Astrocyte (in vitro differentiated cells and primary cell): Measurements from ENCODE around the gene TPD52L2. TPM values are rescaled to one million over a fixed set of nuclear protein-coding genes. Genes with fewer than 3 reads are reported as not detected.

ENCODE experiments used
- DNase-seq: peaks from one replicate; pipeline ENCODE4 v3.0.0-alpha.2; 2010; ENCODE audit warnings: low read depth
- FAIRE-seq: peaks from 2 replicates; lab custom pipeline; 2011; peaks lifted over from hg19 to GRCh38; lab: Jason Lieb, UNC
- H2AFZ ChIP-seq: 2 replicates; pipeline ENCODE4 v1.6.0; 2012; ENCODE audit warnings: low read depth, low read length, inconsistent platforms
- H3K27ac ChIP-seq: 2 replicates; pipeline ENCODE4 v1.5.1; 2011; ENCODE audit warnings: low read depth, low read length, inconsistent platforms
- H3K27me3 ChIP-seq: 2 replicates; pipeline ENCODE4 v1.6.0; 2011; ENCODE audit warnings: low read length, inconsistent platforms; ENCODE audit not compliant: insufficient read depth
- H3K36me3 ChIP-seq: 2 replicates; pipeline ENCODE4 v1.5.1; 2011; ENCODE audit warnings: low read length, inconsistent platforms; ENCODE audit not compliant: insufficient read depth
- H3K4me1 ChIP-seq: 2 replicates; pipeline ENCODE4 v1.5.1; 2011; ENCODE audit warnings: low read length, inconsistent platforms; ENCODE audit not compliant: insufficient read depth
- H3K4me2 ChIP-seq: 2 replicates; pipeline ENCODE4 v1.6.0; 2012; ENCODE audit warnings: low read length, inconsistent platforms
- H3K4me3 ChIP-seq: 2 replicates; pipeline ENCODE4 v1.5.1; 2011; ENCODE audit warnings: low read depth, mild to moderate bottlenecking, low read length, inconsistent platforms; ENCODE audit not compliant: insufficient read depth
- H3K79me2 ChIP-seq: 2 replicates; pipeline ENCODE4 v1.6.0; 2012; ENCODE audit warnings: mild to moderate bottlenecking, low read length, inconsistent platforms; ENCODE audit not compliant: insufficient read depth
- H3K9ac ChIP-seq: 2 replicates; pipeline ENCODE4 v1.6.0; 2012; ENCODE audit warnings: mild to moderate bottlenecking, low read length, inconsistent platforms
- H3K9me3 ChIP-seq: 2 replicates; pipeline ENCODE4 v1.5.1; 2012; ENCODE audit warnings: low read depth, mild to moderate bottlenecking, low read length, inconsistent platforms; ENCODE audit not compliant: insufficient read depth
- H4K20me1 ChIP-seq: 2 replicates; pipeline ENCODE4 v1.6.0; 2012; ENCODE audit warnings: low read length, inconsistent platforms; ENCODE audit not compliant: insufficient read depth
- H3K27ac Mint-ChIP-seq: one replicate; pipeline ENCODE4 v1.8.0; 2021; ENCODE audit warnings: mild to moderate bottlenecking, mixed read lengths; ENCODE audit not compliant: unreplicated experiment
- H3K27me3 Mint-ChIP-seq: one replicate; pipeline ENCODE4 v1.8.0; 2021; ENCODE audit warnings: low read depth, mixed read lengths; ENCODE audit not compliant: unreplicated experiment
- H3K36me3 Mint-ChIP-seq: one replicate; pipeline ENCODE4 v1.8.0; 2021; ENCODE audit warnings: low read depth, mixed read lengths; ENCODE audit not compliant: unreplicated experiment
- H3K4me1 Mint-ChIP-seq: one replicate; pipeline ENCODE4 v1.8.0; 2021; ENCODE audit warnings: low read depth, mixed read lengths; ENCODE audit not compliant: unreplicated experiment
- H3K4me3 Mint-ChIP-seq: one replicate; pipeline ENCODE4 v1.8.0; 2021; ENCODE audit warnings: mild to moderate bottlenecking, moderate library complexity, mixed read lengths; ENCODE audit not compliant: unreplicated experiment
- H3K9me3 Mint-ChIP-seq: one replicate; pipeline ENCODE4 v1.8.0; 2021; ENCODE audit warnings: mild to moderate bottlenecking, mixed read lengths; ENCODE audit not compliant: unreplicated experiment
- EZH2 ChIP-seq: IDR thresholded peaks from 2 replicates; pipeline ENCODE4 v1.6.1; 2012; ENCODE audit warnings: mild to moderate bottlenecking, low read length, inconsistent platforms; ENCODE audit not compliant: insufficient read depth
- total RNA-seq: library from RNA; stranded (reverse); gene quantifications from 2 replicates; pipeline ENCODE4 v1.2.1, GENCODE V29; 2021
- TF ChIP-seq, protein P1 (sequence below): IDR thresholded peaks from 2 replicates; pipeline ENCODE4 v1.5.1; 2011; ENCODE audit warnings: low read depth, mild to moderate bottlenecking, inconsistent platforms, low read length, moderate library complexity; ENCODE audit not compliant: insufficient read depth

TPD52L2 gene
- total RNA-seq, 1 donor from 2014 or later: 145 TPM

DNA sequence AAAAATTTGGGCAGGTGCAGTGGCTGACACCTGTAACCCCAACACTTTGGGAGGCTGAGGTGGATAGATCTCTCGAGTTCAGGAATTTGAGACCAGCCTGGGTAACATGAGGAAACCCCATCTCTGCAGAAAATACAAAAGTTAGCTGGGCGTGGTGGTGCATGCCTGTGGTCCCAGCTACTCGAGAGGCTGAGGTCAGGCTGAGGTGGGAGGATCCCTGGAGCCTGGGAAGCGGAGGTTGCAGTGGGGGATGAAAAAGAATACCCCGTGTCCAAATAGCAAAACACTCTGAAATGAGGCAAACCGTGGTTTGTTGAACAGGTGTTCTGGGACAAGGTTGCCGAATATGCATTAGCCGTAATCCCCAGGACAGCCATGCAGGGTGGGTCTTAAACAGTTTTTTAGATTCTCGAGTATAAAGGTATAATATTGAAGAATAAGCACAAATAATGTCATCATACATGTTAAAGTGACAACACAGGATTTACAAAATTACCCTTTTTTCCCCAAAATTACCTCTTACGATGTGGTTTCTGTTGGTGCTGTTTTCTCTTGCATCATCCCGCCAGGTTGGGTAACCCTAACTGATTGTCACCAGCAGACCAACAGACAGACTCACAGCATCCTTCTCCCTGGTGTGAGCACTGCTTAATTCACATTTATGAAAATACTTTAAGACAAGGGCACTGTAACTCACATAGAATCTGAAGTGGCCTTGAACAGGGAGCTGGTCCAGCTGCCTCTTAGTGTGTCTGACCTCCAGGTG is 38.9 kb downstream of the TPD52L2 start:
- Mint-ChIP-seq H3K27me3 (no peaks in the 10 kb centered on the region), H3K36me3 (peaks cover 4% of the 10 kb centered on the region), H3K4me3 (no peak overlapping the region), H3K27ac (no peak overlapping the region), H3K4me1 (peaks cover 15% of the 10 kb centered on the region), H3K9me3 (no peaks in the 10 kb centered on the region)
- Histone ChIP-seq H3K36me3 (no peaks in the 10 kb centered on the region), H4K20me1 (peaks cover 90% of the 10 kb centered on the region), H3K4me1 (peaks cover 5% of the 10 kb centered on the region), H3K27me3 (no peaks in the 10 kb centered on the region), H3K4me2 (no peak overlapping the region), H3K9me3 (no peaks in the 10 kb centered on the region), H3K9ac (no peak overlapping the region), H3K79me2 (peaks cover 99% of the 10 kb centered on the region), H3K4me3 (no peak overlapping the region), H2AFZ (no peak overlapping the region), H3K27ac (no peak overlapping the region)
- TF ChIP-seq EZH2: no peak
- DNase-seq (no peak), FAIRE-seq (no peak)

DNA sequence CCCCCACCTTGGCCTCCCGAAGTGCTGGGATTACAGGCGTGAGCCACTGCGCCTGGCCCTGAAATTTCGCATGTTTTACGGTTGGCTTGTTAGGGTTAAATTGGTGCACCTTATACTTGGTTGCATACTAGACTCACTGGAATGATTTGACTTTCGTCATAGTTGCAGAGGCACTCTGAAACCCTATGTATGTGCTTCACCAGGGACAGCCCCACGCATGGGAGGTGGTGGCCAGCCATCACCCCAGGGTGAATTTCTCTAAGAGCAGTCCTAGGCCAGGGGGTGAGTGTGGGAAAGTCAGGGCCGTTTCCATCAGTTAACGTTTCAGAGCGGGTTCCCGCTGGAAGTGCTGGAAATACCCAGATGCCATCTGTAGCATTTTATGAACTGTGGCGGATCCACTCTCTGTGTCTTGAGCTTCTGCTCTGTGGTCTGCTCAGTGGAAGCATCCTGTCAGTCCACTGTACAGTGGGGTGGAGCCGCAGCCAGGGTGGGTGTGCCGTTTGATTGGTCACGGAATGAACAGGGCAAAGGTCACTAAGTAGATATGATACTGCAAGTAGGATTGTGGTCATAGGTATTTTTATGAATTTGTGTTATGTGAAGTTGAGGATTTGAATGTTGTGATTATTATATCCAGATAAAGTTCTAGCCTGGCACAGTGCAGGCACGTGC is 43.1 kb downstream of the TPD52L2 start:
- peaks cover 98% of the 10 kb centered on the region for H3K79me2 ChIP-seq
- peaks cover 27% of the 10 kb centered on the region for H3K4me1 Mint-ChIP-seq
- H3K9me3 ChIP-seq: no peaks in the 10 kb centered on the region
- no peak for TF ChIP-seq EZH2
- TF ChIP-seq, protein P1, sequence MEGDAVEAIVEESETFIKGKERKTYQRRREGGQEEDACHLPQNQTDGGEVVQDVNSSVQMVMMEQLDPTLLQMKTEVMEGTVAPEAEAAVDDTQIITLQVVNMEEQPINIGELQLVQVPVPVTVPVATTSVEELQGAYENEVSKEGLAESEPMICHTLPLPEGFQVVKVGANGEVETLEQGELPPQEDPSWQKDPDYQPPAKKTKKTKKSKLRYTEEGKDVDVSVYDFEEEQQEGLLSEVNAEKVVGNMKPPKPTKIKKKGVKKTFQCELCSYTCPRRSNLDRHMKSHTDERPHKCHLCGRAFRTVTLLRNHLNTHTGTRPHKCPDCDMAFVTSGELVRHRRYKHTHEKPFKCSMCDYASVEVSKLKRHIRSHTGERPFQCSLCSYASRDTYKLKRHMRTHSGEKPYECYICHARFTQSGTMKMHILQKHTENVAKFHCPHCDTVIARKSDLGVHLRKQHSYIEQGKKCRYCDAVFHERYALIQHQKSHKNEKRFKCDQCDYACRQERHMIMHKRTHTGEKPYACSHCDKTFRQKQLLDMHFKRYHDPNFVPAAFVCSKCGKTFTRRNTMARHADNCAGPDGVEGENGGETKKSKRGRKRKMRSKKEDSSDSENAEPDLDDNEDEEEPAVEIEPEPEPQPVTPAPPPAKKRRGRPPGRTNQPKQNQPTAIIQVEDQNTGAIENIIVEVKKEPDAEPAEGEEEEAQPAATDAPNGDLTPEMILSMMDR: no peak
- H3K27ac Mint-ChIP-seq: no peak overlapping the region
- H3K4me3 Mint-ChIP-seq: no peak overlapping the region
- H3K4me3 ChIP-seq: no peak overlapping the region
- H3K4me2 ChIP-seq: no peak overlapping the region
- no peak for DNase-seq
- peaks cover 11% of the 10 kb centered on the region for H3K4me1 ChIP-seq
- H3K27me3 ChIP-seq: no peaks in the 10 kb centered on the region
- H3K27me3 Mint-ChIP-seq: no peaks in the 10 kb centered on the region
- H4K20me1 ChIP-seq: peaks cover 94% of the 10 kb centered on the region
- no peak for FAIRE-seq
- H2AFZ ChIP-seq: no peak overlapping the region
- no peaks in the 10 kb centered on the region for H3K36me3 ChIP-seq
- H3K9me3 Mint-ChIP-seq: no peaks in the 10 kb centered on the region
- H3K9ac ChIP-seq: no peak overlapping the region
- no peaks in the 10 kb centered on the region for H3K36me3 Mint-ChIP-seq
- no peak overlapping the region for H3K27ac ChIP-seq

DNA sequence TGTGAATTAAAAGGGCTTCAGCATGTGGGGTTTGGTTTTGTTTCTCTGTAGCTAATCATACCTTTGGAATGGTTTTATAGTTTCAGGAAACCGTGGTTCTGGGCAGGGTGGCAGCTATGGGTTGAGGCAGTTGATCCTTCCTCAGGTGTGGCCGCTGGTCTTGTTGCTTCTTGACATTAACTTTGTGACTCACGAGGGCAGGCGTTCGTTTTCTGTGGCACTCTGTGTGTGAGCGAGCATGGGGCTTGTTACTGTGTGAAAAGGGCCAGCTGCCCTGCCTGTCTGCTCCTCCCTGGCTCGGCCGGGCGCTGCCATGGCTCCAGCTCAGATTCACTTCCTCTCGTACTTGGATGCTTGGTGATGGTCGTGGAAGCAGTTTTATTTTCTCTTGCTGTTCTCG is 46.1 kb downstream of the TPD52L2 start:
- no peaks in the 10 kb centered on the region for H3K36me3 ChIP-seq
- peak overlapping the region; percentile 11 for H3K9ac ChIP-seq
- Mint-ChIP-seq H3K9me3 (peaks cover 3% of the 10 kb centered on the region), H3K4me3 (peak overlapping the region; percentile 58), H3K4me1 (peaks cover 20% of the 10 kb centered on the region), H3K36me3 (peaks cover 10% of the 10 kb centered on the region), H3K27ac (no peak overlapping the region), H3K27me3 (no peaks in the 10 kb centered on the region)
- TF ChIP-seq, protein P1: no peak
- no peak for TF ChIP-seq EZH2
- no peak overlapping the region for H2AFZ ChIP-seq
- H3K9me3 ChIP-seq: no peaks in the 10 kb centered on the region
- DNase-seq (peak; percentile 44), FAIRE-seq (no peak)
- peaks cover 92% of the 10 kb centered on the region for H4K20me1 ChIP-seq
- H3K4me1 ChIP-seq: peaks cover 7% of the 10 kb centered on the region
- peak overlapping the region; percentile 64 for H3K4me2 ChIP-seq
- no peaks in the 10 kb centered on the region for H3K27me3 ChIP-seq
- no peak overlapping the region for H3K27ac ChIP-seq
- peaks cover 96% of the 10 kb centered on the region for H3K79me2 ChIP-seq
- H3K4me3 ChIP-seq: no peak overlapping the region
